Measurements from ENCODE around the gene KNOP1. TPM values are rescaled to one million over a fixed set of nuclear protein-coding genes. Genes with fewer than 3 reads are reported as not detected.
"Not testable (repeated sequence)": the region's sequence is repeated elsewhere in the genome, so short reads cannot be mapped to it uniquely, and the experiment has no call there.

Gene KNOP1
- total RNA-seq, 3 donors from 2014 or later = 28.6 to 37.0 (median 33.6) TPM

DNA sequence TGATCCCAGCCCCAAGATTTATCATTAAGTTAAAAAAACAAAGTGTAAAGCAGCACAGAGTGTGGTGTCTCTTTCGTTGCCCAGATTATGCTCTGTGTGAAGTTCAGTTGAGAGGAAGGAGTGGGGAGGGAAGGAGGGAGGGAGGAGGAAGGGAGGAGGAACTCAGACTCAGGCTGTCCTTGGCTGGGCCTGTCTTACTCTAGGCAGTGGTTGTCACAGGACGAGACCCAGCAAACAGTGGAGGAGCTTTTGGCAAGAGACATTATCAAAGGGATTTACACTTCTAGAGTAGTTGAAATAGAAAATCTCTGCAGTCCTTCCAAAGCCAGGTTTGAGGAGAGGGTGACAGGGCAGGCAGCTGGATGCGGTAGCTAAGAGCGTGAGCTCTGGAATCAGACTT, 27.8 kb downstream of the KNOP1 start:
- Mint-ChIP-seq H3K27me3 (ENCODE audit: low read depth) (no peaks in the 10 kb centered on the region), H3K4me3 (no peak overlapping the region), H3K9me3 (peaks cover 1% of the 10 kb centered on the region), H3K4me1 (ENCODE audit: low read depth) (peaks cover 40% of the 10 kb centered on the region), H3K36me3 (ENCODE audit: insufficient read depth) (peaks cover 33% of the 10 kb centered on the region)
- DNase-seq (no peak), ATAC-seq (no peak)

DNA sequence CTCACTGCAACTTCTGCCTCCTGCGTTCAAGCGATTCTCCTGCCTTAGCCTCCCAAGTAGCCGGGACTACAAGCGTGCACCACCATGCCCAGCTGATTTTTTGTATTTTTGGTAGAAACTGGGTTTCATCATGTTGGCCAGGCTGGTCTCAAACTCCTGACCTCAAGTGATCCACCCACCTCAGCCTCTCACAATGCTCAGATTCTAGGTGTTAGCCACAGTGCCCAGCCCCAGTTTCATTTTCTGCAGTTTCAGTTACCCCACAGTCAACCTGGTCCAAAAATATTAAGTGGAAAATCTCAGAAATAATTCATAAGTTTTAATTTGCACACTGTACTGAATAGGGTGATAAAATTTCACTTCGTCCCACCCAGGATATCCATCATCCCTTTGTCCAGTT, 28.7 kb downstream of the KNOP1 start:
- Mint-ChIP-seq H3K27me3 (ENCODE audit: low read depth) (no peaks in the 10 kb centered on the region), H3K4me3 (no peak overlapping the region), H3K4me1 (ENCODE audit: low read depth) (peaks cover 35% of the 10 kb centered on the region), H3K36me3 (ENCODE audit: insufficient read depth) (peaks cover 39% of the 10 kb centered on the region), H3K9me3 (peaks cover 6% of the 10 kb centered on the region)
- no peak for DNase-seq
- ATAC-seq = no peak

DNA sequence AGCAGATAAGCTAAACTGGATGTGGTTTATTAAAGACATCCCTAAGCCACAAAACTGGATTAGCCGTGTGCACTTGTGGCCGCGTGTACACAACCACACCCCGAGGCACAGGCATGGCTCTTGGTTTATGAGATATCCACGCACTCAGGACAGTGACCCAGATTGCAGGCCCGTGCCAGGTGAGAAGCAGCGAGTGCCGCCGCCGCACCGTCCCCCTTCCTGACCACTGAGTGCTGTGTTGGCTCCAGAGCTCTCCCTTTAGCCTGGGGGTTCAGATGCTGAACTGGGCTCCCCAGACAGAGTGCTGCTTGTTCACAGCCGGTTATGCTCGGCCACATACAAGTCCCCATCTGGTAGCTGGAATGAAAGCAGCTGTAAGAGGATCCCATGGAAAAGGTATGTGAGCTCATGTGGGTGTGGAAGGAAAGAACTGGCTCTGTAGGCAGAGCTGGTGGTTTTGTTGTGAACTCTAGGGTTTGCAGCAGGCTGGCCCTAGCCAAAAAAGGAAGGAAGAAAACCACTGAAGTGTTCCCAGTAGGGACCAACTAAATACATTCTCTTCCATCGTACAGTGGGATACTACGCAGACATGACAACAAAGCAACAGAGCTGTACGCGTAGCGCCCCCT, 29.5 kb downstream of the KNOP1 start:
- ATAC-seq = no peak
- H3K9me3 Mint-ChIP-seq = peaks cover 7% of the 10 kb centered on the region
- peaks cover 41% of the 10 kb centered on the region for H3K36me3 Mint-ChIP-seq (ENCODE audit: insufficient read depth)
- peaks cover 32% of the 10 kb centered on the region for H3K4me1 Mint-ChIP-seq (ENCODE audit: low read depth)
- no peak overlapping the region for H3K4me3 Mint-ChIP-seq
- DNase-seq = no peak
- H3K27me3 Mint-ChIP-seq (ENCODE audit: low read depth) = no peaks in the 10 kb centered on the region

DNA sequence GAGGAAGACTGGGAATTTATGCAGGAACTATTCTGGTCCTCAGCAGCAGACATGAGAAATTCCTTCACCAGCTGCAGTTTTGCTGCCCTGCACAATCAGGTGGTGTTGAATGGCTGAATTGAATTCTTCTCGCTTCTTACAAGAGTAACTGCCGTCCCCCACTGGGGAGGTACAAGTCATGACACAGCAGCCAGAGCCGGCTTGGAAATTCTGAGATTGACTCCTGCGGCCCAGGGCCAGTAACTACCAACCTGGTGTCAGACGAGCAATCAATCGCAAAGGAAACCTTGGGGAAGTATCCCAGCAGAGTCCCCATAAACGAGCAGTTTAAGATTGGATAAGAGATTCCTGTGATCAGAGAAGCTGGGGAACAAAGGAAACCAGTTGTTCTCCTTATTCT, 30.7 kb downstream of the KNOP1 start:
- no peaks in the 10 kb centered on the region for H3K27me3 Mint-ChIP-seq (ENCODE audit: low read depth)
- peaks cover 44% of the 10 kb centered on the region for H3K36me3 Mint-ChIP-seq (ENCODE audit: insufficient read depth)
- ATAC-seq (no peak), DNase-seq (no peak)
- H3K4me1 Mint-ChIP-seq (ENCODE audit: low read depth) = peaks cover 30% of the 10 kb centered on the region
- H3K4me3 Mint-ChIP-seq = no peak overlapping the region
- H3K9me3 Mint-ChIP-seq = peaks cover 13% of the 10 kb centered on the region

DNA sequence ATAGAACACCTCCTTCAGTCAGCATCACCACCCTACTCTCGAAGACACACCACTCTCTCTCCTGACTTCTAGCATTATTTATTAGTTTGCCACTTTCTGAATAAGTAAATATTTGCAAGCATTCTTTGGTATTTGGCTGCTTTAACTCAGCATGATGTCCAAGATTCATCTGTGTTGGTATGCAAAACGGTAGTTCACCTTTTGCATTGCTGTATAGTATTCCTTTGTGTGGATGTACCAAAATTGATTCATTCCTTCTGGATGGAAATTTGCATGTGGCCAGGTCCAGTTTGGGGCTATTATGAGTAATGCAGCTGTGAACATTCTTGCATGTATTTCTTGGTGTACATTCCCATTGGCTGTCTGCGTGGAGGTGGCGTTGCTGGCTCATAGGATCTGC, 32.9 kb downstream of the KNOP1 start:
- ATAC-seq = no peak
- DNase-seq = no peak
- peaks cover 22% of the 10 kb centered on the region for H3K4me1 Mint-ChIP-seq (ENCODE audit: low read depth)
- peaks cover 40% of the 10 kb centered on the region for H3K36me3 Mint-ChIP-seq (ENCODE audit: insufficient read depth)
- no peaks in the 10 kb centered on the region for H3K27me3 Mint-ChIP-seq (ENCODE audit: low read depth)
- peaks cover 13% of the 10 kb centered on the region for H3K9me3 Mint-ChIP-seq
- H3K4me3 Mint-ChIP-seq = no peak overlapping the region

DNA sequence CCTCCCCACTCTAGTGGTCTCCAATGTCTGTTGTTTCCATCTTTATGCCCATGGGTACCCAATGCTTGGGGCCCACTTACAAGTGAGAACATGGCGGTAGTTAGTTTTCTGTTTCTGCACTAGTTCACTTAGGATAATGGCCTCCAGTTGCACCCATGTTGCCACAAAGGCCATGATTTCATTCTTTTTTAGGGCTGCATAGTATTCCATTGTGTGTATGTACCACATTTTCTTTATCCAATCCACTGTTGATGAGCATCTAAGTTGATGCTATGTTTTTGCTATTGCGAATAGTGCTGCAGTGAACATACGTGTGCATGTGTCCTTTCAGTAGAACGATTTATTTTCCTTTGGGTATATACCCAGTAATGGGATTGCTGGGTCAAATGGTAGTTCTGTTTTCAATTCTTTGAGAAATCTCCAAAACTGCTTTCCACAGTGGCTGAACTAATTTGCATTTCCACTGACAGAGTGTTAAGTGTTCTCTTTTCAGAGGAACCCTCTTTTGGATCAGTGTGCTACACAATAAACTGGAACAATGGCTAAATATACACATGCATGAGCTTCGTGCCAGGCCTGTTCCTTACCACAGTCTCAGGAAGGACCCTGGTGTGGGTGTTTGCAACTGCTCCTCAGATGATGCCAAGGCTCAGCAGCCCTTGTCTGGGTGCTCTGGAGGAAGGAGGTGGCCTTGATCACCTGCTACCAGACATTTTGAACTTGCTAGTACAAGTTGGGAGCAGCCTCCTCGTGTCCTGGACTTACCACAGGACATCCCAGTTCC, 34.4 kb downstream of the KNOP1 start:
- Mint-ChIP-seq H3K4me1 (ENCODE audit: low read depth) (peaks cover 8% of the 10 kb centered on the region), H3K36me3 (ENCODE audit: insufficient read depth) (peaks cover 42% of the 10 kb centered on the region), H3K9me3 (peaks cover 13% of the 10 kb centered on the region), H3K4me3 (no peak overlapping the region), H3K27me3 (ENCODE audit: low read depth) (no peaks in the 10 kb centered on the region)
- DNase-seq (no peak), ATAC-seq (no peak)

DNA sequence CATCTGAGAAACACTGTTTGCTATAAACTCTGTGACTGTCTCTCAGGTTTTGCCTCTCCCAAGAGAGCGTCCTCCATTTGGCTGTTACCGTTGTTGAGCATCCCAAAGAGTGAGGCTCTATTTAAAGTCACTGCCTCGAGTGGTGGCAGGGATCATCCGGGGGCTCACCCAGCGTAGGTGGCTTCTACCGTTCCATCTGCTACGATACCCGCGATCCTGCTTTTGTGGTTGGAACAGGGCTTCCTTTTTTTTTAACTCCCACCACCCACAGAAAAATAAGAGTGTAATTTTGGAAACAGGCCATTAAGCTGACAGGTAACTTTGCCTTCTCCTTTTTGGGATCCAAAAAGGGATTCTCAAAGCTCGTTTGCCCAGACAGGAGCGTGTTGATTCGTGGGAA, 36.4 kb downstream of the KNOP1 start:
- ATAC-seq (no peak), DNase-seq (no peak)
- Mint-ChIP-seq H3K4me1 (ENCODE audit: low read depth) (no peaks in the 10 kb centered on the region), H3K27me3 (ENCODE audit: low read depth) (no peaks in the 10 kb centered on the region), H3K36me3 (ENCODE audit: insufficient read depth) (peaks cover 45% of the 10 kb centered on the region), H3K9me3 (peaks cover 13% of the 10 kb centered on the region), H3K4me3 (no peak overlapping the region)

DNA sequence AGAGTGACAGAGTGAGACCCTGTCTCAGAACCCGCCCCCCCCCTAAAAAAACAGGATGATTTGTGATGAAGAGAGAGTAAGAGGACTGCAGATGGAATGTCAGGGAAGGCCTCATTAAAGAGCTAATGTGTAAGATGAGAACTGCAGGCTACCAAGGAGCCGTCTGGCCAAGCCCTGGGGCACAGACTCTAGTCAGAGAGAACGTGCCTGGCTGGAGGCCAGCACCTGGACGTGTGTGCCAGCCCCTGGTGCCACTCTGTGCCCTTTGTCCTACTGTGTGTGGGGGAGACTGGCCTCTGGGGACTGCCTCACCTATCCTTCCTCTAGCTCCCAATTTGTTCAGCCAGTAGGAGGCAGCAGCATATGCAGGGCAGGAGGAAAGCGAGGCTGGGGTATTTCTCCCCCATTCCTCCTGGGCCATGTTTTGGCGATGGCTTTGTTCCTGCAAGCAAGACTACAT, 37.1 kb downstream of the KNOP1 start:
- Mint-ChIP-seq H3K4me3 (no peak overlapping the region), H3K4me1 (ENCODE audit: low read depth) (no peaks in the 10 kb centered on the region), H3K27me3 (ENCODE audit: low read depth) (no peaks in the 10 kb centered on the region), H3K9me3 (peaks cover 13% of the 10 kb centered on the region), H3K36me3 (ENCODE audit: insufficient read depth) (peaks cover 45% of the 10 kb centered on the region)
- ATAC-seq (no peak), DNase-seq (no peak)

DNA sequence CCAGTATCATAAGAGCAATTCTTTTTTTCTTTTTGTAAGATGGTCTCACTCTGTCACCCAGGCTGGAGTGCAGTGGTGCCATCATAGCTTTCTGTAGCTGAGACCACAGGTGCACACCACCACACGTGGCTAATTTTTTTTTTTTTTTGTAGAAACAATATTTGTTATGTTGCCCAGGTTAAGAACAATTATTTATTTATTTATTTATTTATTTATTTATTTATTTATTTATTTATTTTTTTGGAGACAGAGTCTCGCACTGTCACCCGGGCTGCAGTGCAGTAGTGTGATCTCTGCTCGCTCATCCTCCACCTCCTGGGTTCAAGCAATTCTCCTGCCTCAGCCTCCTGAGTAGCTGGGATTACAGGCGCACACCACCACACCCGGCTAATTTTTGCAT, 38.7 kb downstream of the KNOP1 start:
- H3K27me3 Mint-ChIP-seq (ENCODE audit: low read depth); H3K4me3 Mint-ChIP-seq; ATAC-seq: not testable (repeated sequence)

DNA sequence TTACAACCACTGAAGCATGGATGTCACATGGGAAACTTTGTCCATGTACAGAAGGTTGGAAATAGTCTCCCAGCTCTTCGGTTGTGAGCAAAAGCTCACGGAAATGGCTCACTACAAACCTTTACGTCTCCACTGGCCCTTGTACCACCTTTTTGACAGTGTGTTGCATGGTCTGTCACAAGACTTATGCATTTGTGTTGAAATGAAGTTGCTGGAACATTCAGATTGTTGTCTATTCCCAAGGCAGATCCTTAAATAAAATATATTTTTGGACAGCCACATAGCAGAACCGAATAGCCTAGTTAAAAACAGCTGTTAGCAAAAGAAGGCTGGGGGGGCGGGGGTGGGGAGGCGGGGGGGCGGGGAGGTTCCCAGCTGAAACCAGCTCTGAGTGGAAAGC, 39.2 kb downstream of the KNOP1 start:
- Mint-ChIP-seq H3K4me1 (ENCODE audit: low read depth) (no peaks in the 10 kb centered on the region), H3K9me3 (peaks cover 6% of the 10 kb centered on the region), H3K36me3 (ENCODE audit: insufficient read depth) (peaks cover 40% of the 10 kb centered on the region), H3K4me3 (no peak overlapping the region), H3K27me3 (ENCODE audit: low read depth) (no peaks in the 10 kb centered on the region)
- DNase-seq = no peak
- no peak for ATAC-seq

More for the DNA sequence above, 38.7 kb downstream of the KNOP1 start:
- peaks cover 41% of the 10 kb centered on the region for H3K36me3 Mint-ChIP-seq (ENCODE audit: insufficient read depth)
- not testable (repeated sequence) for H3K4me1 Mint-ChIP-seq (ENCODE audit: low read depth); DNase-seq; H3K9me3 Mint-ChIP-seq

DNA sequence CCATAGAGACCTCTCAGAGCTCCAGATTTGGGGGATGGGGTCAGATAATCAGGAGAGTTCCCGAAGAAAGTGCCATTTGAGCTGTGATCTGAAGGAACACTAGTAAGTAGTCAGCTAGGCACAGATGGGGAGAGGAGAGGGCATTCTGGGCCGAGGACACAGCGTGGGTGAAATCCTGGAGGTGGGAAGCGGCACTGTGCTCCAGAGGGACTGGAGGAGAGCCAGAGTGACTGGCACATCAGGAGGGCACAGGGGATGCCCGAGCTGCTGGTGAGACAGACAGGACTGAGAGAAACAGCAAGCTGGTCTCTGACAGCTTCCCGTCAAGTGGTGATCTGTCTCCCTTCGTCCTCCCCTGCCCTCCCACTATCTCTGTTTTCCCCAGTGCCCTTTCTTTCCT, 40.6 kb downstream of the KNOP1 start:
- H3K27me3 Mint-ChIP-seq (ENCODE audit: low read depth) = no peaks in the 10 kb centered on the region
- no peak for DNase-seq
- H3K36me3 Mint-ChIP-seq (ENCODE audit: insufficient read depth) = peaks cover 33% of the 10 kb centered on the region
- H3K4me3 Mint-ChIP-seq = no peak overlapping the region
- H3K4me1 Mint-ChIP-seq (ENCODE audit: low read depth) = no peaks in the 10 kb centered on the region
- no peak for ATAC-seq
- no peaks in the 10 kb centered on the region for H3K9me3 Mint-ChIP-seq

DNA sequence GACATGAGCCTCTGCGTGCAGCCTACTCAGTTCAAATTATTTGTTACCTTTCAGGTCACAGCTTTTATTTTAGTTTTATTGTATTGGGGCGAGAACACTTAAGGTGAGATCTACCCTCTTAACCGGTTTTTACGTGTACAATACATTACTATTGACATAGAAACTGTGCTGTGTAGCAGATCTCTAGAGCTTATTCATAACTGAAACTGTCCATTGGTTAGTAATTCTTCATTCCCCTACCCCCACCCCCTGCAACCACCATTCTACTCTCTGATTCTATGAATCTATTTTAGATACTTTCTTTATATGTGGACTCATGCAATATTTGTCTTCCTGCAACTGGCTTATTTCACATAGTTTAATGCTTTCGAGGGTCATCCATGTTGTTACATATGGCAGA, 43.5 kb downstream of the KNOP1 start:
- ATAC-seq = no peak
- Mint-ChIP-seq H3K36me3 (ENCODE audit: insufficient read depth) (peaks cover 36% of the 10 kb centered on the region), H3K27me3 (ENCODE audit: low read depth) (no peaks in the 10 kb centered on the region), H3K4me3 (no peak overlapping the region), H3K4me1 (ENCODE audit: low read depth) (no peaks in the 10 kb centered on the region), H3K9me3 (no peaks in the 10 kb centered on the region)
- DNase-seq = no peak

DNA sequence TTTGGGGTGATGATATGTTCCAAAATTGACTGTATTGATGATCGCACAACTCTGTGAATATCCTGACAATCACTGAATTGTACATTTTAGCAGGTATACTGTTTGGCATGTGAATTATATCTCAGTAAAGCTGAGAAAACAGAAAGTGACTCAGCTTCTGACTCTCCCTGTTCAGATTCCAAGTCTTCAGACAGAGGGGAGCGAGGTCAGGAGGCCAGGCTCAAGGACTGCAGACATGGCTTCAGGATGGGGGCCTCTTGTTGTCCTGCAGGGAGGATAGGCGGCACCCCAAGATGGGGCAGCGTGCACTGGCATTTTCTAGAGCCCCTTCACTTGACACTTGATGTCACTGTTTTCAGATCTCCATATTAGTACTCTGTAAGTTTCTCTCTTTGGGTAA, 45.6 kb downstream of the KNOP1 start:
- H3K4me3 Mint-ChIP-seq = no peak overlapping the region

DNA sequence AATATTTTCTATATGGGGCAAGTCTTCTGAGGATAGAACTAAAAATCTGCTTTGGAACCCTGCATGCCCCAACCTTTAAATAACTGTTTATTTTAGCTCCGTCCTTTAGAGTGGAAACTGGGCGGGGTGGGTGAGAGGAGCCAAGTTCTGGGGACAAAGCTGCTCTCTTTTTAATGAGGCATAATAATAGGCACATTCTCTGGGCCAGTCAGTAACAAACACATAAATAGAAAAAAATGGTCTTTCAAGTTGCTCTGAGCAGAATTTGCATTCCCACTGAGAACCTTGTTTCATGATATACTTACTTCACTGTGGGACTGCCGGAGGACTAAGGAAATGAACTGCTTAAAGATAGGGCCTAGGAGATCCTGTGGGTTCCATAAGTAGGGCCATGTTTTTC, 51.5 kb downstream of the KNOP1 start:
- Mint-ChIP-seq H3K9me3 (peaks cover 4% of the 10 kb centered on the region), H3K4me1 (ENCODE audit: low read depth) (no peaks in the 10 kb centered on the region), H3K36me3 (ENCODE audit: insufficient read depth) (peaks cover 38% of the 10 kb centered on the region), H3K27me3 (ENCODE audit: low read depth) (no peaks in the 10 kb centered on the region), H3K4me3 (no peak overlapping the region)
- ATAC-seq = no peak
- DNase-seq = no peak

More for the DNA sequence above, 45.6 kb downstream of the KNOP1 start:
- ATAC-seq = no peak
- Mint-ChIP-seq H3K36me3 (ENCODE audit: insufficient read depth) (peaks cover 43% of the 10 kb centered on the region), H3K27me3 (ENCODE audit: low read depth) (no peaks in the 10 kb centered on the region), H3K4me1 (ENCODE audit: low read depth) (no peaks in the 10 kb centered on the region), H3K9me3 (no peaks in the 10 kb centered on the region)
- no peak for DNase-seq

DNA sequence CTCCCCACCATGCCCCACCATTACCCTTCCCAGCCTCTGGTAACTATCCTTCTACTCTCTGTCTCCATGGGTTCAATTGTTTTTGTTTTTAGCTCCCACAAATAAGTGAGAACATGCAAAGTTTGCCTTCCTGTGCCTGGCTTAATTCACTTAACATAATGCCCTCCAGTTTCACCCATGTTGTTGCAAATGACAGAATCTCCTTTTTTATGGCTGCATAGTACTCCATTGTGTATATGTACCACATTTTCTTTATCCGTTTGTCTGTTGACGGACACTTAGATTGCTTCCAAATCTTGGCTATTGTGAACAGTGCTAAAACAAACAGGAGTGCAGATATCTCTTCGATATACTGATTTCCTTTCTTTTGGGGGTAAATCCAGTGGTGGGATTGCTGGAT, 52.7 kb downstream of the KNOP1 start:
- not testable (repeated sequence) for H3K4me3 Mint-ChIP-seq; H3K9me3 Mint-ChIP-seq; ATAC-seq; H3K27me3 Mint-ChIP-seq (ENCODE audit: low read depth); H3K4me1 Mint-ChIP-seq (ENCODE audit: low read depth); DNase-seq
- H3K36me3 Mint-ChIP-seq (ENCODE audit: insufficient read depth) = peaks cover 37% of the 10 kb centered on the region
